ENCODE results near the gene CCDC12.

The CCDC12 gene

DNA sequence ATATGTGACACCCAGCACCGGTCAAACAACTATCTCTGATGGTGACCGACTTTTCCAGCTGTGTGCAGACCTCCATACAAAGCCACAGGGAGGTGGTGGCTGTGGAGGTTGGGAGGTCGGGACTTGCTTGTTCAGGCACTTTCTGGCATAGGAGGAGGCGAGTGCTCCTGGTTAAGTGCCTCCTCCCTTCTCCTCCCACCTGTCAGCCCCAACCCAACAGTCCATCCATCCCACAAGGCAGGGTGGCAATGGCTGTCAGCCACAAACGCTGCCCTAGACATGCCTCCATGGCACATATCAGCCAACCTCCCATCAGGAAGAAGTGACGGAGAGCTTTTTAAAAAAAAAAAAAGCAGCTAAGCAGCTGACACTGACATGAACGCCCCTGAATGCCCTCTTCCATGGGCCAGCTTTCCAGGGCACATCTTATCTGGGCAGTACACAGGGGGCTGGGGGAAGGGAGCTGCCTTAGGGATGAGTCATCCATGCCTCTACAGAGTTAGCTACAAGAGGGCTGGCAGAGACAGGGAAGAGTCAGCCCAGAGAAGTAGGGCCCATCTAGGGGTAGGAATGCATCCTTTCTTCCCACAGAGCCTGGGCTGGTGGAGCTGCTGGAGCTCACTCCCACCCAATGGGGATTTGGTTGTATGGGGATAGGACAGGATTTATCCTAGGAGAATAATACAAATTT, 41.2 kb downstream of the CCDC12 start:
- no peak for FAIRE-seq

DNA sequence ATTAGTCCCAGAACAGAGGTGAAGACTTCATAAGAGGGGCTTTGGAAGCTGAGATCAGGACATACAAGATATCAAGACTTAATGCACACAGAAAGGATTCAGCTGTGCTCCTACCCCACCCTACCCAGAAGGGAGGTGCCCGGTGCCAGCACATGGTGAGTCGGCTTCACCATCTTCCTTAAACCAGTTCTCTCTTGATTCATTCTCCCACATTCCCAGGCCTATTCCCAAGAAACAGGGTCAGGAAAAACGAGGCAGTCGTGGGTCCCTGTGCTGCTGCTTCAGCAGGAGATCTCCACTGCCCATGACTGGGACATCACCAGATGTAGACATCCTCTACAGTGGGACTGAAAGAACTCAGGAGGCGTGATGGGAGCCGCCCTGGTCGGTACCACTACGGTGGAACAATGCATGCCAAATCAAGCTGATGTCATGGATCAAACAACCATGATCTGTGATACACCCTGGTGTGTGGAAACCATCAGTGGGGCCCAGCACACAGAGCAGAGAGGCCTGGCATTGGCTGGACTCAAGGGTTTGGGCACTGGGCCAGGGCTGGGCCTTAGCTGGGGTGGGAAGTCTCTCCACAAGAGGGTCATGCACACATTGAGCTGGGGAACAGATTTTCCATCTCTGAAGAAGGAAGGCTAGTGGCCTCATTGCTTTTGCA, 41.9 kb downstream of the CCDC12 start:
- FAIRE-seq, result no peak

DNA sequence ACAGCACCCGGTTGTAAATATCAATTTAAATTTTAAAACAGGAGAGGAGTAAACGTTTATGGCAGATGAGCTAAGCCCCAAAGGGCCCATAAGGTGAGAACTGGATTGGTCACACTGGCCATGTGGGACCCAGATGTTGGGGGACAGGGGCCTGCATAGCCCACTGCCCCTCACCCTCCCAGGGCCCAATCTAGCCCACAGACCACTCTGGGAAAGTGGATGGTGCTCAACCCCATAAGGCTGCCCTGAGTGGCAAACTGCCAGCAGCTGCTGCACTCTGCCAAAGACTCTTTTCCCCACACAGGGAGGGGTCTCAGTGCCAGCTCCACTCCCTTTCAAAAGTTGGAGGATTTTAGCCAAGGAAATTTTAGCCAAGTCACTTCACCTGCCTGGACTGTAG, 42.5 kb downstream of the CCDC12 start:
- FAIRE-seq, result no peak

DNA sequence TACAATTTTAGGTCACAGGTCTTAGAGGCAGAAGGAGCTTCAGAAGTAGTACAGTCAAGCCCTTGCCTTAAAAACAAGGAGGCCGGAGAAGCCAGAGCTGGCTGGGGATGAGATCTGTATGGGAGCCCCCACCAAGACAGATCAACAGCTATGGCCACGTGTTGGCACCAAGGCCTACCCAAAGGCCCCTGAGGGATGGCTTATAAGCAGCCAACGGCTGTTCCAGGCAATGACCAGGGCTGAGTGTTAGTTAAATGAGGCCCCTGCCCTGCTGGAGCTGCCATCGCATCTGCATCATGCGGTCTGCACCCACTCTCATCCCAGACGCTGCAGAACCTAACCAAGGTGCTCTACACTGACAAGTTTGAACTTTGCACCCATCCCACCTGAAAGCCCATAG, 43.3 kb downstream of the CCDC12 start:
- no peak for FAIRE-seq

DNA sequence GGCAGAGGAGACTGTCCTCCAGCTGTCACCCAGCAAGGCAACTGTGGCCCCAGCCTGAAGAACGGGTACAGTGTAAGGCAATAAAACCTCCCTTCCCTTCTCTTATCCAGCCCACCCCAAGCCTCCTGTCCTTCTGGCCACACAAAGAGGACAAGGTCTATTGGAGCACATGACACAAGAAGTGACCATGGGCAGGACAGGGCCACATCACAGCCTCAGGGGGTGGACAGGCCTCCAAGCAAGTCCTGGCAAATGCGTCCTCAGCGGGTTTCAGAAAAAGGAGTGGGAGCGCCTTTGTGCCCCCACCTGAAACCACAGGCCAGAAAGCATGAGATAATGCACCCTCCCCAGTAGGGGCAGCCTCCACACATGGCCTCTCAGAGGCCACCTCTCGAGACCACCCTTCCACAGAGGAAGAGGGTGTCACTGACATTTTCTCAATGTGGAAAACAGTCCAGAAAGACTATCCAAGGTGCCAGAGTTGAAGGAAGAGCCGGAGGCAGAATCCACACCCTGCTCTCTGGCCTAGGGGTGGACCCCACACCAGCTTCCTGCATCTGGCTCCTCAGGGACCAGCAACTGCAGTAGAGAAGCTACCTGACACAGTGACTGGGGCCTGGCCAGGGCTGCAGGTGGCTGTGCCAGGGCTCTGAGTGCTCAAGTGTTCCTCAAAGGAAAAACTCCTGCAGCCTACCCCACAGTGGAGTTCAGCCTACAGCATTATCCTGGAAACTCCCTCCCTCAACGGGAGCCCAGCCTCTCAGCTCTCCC, 43.9 kb downstream of the CCDC12 start:
- FAIRE-seq, result no peak

DNA sequence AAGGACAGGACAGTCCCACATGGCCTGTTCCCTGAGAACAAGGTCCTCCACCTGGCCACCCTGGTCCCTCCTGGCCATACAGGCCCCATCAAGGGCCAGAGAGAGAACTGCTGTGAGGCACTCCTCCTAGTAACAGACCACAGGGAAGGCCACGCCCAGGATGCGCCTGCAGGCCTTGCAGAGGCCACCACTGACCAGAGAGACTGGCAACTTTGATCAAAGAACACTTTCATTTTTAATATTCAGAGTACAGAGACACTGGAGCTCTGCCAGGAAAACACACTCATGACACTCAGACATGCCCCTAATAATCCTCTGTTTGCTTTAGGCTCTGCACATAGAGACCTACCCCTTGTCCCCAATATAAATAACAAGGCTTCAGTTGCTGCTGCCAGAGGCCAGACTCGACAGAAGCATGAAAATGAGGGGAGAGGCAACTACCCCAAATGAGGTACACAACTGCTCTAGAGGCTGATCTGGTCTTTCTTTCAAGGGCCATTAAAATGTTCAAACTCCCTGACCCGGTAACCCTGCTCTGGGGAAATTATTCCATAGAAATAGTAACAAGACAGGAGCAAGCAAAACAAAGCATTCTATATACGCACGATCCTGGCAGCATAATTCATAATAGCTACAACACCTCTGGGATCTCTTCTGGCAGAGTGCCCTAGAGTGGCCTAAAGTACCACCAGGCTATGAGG, 44.8 kb downstream of the CCDC12 start:
- FAIRE-seq, result no peak

DNA sequence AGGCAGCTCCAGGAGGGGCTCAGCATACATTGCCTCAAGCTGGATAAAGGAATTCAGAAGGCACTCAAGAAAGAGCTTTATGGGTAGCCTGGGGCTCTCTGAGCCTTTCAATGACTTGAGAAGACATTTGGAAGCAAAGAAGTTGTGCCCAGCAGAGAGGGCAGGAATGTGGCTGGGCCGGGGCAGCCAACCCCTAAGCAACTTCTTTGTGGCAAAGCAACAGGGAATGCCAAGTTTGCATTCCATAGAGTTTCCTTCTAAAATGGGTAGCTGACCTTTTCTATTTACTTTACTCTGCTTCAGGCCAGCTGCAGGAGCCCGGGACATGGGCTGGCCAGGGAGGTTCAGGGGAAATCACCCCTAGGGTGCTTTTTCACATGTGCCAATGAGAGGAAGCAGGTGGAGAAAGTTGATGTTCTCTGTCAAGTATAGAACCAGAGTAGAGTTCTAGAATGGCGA, 45.6 kb downstream of the CCDC12 start:
- FAIRE-seq, result no peak

DNA sequence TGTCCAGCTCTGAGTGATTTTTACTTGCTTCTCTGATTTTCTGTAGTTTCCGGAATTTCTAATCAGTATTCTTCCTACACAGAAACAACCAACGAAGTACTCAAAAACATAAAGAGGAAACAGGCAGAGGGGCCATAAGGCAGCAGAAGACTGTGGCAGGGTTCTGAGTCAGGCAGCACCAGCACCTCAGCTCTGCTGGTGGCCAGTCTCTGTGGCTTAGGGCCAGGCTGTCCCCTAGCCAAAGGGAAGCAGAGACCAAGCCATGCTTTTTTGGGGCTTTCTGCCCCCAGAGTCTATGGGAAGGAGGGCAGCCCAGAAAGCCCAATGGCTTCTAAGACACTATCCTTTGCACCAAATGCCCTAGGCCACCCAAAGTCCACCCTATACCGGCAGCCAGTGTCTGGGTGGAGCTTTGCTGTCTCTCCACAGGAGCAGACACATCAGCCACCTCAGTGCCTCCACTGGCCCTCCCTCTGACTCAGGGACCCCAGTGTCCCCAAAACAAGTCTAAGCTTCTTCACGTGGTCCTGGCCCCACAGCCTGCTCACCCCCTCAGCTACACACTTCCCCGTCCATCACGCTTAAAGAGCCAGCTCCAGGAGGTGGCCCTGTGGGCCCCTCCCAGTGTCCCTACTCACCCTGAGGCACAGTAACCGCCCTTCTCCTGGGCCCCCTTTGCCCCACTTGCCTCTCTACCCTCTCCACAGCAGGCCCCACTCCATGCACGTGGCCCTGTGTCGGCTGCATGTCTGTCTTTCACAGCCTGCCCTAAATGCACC, 46.2 kb downstream of the CCDC12 start:
- FAIRE-seq, result no peak

DNA sequence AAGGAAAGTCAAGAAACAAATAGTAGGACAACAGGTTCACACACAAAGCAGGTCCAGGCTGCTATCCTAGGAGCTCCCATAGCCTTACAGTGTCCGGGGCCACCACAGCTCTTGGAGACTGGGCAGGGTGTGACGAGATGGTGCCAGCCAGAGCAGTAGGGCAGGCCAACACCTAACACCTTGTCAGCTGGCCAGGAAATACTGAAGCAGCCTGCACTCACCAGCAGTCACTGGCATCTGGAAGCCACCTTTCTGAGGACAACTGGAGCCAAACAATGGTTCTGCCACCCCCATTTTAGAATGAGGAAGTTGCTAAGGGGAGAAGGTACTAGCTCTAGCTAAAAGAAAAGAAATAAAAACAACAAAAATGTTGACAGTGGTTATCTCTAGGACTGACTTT, 47.2 kb downstream of the CCDC12 start:
- no peak for FAIRE-seq

DNA sequence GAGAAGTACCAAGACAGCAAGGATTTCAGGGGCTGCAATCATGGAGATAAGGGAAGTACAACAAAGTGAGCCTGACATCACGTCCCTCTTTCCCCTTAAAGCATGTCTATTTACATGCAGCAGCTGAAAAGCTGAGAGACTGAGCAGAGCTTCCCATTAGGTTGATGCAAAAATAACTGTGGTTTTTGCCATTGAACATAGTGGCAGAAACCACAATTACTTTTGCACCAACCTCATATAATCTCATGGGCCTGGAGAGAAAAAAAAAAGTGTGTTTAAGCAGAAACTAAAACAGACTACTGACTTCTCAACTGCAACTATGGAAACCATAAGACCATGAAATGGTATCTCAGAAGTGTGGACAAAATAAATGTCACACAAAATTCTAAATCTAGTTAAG, 48.3 kb downstream of the CCDC12 start:
- FAIRE-seq, result no peak

DNA sequence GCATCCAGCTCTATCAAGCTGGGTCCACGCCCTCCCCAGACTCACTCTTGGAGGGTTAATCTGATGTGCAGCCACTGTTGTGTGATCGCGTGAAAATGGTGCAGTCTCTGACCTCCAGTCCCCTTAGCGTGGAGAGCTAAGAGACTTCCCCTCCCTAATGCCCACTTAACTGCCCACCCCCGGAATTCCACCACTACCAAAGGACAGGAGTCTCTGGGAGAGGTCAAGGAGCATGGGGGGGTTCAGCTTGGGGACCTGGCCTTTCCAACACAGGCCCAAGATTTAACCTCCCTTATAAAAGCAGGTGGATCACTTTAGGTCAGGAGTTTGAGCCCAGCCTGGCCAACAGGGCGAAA, 48.8 kb downstream of the CCDC12 start:
- no peak for FAIRE-seq

DNA sequence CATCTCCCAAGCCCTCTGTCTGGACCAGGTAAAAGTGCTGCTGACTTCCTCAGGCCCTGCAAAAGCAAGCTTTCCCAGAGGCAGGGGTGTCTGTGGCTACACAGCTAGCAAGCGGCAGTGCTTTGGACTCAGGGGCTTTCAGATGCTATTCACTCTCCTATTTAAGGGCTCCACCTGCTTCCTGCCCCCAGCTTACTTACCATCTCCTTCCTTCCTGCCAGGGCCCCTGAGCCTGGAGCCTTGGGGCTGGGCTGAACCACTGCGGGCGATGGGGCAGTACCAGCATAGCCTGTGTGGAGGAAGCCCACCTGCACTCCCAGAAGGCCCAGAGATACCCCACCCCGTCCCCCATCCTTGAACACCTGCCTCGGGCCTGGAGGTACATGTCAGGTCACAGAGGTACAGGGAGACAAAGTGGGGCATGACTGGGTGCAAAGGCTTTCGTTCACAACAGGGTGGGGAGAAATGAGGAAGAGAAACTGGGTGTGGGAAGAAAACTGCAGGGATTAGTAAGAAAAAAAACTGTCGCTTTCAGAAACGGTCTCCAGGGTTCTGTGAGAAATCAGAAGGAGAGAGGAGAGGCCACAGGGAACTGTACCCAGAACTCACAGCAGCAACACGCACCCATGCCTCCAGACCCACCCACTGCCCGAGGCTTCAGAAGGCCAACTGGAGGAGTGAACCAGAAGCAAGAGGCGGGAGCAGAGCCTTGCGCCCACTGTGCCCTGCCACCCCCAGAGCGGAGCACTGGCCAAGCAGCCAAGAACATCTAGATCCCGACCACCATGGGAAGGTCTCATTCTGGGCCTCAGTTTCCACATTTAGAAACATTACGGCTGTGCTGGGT, 49.5 kb downstream of the CCDC12 start:
- no peak for FAIRE-seq

DNA sequence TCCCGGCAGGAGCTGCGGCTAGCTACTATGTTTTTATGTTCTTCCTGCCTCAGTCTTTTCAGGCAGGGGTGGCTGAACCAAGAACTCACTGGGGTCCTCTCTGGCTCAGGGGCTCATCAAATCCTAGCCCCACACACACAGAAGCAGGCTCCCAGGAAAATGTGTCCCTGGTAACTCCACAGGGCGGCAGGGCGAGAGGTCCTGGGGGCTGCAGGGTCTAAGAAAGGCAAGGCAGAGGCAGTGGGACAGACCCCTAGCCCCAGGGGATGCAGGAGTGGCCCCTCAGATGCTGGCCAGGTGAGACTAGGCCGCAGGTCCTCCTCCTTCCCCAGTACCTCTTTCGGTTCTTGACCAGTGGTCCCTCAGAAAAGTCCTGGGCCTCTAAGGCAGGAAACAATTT, 50.1 kb downstream of the CCDC12 start:
- no peak for FAIRE-seq

DNA sequence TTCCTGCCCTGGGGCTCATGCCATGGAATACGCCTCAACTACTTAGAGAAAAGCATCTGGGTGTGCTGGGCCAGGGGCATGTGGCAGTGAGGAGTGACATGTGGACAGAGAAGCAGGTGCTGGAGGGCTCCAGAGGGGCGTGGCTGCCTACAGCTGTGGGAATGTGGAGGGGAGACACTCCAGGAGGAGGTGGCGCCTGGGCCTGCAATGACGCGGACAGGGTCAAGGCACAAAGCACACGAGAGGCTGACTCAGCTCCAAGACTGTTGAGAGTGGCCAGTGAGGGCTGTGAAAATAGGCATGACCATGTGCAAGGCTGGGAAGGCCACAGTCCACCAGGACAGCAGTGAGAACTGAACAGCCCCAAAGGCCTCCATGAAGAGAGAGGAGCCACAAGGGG, 50.5 kb downstream of the CCDC12 start:
- no peak for FAIRE-seq

DNA sequence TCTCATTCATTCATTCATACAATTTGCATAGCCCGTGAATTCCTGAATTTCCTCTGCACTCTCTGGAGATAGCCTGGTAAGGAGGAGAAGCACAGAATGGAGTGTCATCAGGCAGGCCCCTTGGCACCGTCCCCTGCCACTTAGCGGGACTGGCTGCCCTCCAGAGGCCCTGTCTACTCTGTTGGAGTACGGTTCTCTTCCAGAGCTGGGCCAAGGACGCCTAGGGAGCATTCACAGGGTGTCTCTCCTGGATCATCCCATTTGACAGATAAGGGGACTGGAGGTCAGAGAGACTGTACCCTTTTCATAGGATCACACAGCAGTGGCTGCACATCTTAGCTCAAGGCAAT, 51.0 kb downstream of the CCDC12 start:
- FAIRE-seq, result no peak

DNA sequence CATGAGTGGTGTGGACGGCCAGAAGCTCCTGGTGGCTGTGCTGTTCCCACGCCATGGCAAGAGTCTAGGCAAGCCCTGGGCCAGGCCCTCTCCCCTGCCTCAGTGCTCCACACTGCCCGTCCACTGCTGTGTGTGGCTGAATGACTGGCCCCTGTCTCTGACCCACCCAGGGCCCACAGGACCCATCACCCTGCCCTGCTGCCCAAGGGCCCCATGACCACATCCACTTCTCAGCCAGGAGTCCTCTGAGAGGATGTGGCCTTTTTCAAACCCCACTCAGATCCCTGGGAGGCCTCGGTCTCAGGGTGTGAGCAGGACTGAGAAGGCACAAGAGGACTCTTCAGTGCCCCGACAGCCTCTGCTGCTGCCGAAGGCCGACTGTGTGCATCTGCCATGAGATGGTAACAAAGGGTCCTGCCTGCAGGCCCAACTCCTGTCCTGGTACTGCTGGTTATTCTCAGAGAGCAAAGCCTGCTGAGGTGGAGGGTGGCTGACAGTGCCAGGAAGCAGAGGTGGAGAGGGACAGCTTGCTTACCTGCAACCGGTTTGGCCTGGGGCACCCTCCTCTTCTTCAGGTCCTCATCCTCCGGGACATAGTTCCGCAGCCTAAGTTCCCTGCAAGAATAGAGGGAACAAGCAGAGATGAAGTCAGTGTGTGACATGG, 51.5 kb downstream of the CCDC12 start:
- FAIRE-seq, result no peak

DNA sequence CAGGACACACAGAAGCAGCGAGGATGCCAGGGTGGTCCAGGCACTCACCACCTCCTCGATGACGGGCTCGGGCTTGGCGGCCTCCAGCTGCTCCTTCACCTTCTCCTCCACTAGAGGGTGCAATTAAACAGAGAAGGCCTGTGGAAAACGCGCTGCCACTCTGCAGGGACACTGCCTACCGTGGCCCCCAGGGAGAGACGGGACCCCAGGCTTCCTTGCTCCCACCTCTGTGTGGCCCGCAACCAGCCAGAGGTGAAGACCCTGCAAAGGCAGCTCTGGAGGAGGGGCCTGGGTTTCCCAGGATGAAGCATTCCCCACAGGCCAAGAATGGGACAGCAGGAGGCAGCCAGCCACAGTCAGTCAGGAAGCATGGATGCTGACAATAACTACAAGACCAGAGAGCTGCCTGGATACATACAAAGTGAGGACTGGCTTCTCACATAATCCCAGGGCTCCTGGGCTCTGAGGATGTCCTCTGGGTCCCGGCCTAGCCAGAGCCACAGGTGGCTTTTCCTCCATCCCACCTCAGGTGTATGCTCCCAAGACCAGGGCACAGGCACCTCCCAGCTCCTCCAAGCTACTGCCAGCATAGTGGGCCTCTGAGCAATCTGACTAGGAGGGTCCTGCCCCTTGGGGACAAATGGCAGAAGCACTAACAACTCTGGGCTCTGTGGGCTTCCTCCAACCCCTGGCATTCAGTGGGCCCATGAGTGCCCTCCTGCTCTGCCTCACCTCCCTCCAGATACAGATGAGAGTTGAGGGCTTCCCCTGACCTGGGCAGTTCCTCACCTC, 52.8 kb downstream of the CCDC12 start:
- FAIRE-seq, result no peak

DNA sequence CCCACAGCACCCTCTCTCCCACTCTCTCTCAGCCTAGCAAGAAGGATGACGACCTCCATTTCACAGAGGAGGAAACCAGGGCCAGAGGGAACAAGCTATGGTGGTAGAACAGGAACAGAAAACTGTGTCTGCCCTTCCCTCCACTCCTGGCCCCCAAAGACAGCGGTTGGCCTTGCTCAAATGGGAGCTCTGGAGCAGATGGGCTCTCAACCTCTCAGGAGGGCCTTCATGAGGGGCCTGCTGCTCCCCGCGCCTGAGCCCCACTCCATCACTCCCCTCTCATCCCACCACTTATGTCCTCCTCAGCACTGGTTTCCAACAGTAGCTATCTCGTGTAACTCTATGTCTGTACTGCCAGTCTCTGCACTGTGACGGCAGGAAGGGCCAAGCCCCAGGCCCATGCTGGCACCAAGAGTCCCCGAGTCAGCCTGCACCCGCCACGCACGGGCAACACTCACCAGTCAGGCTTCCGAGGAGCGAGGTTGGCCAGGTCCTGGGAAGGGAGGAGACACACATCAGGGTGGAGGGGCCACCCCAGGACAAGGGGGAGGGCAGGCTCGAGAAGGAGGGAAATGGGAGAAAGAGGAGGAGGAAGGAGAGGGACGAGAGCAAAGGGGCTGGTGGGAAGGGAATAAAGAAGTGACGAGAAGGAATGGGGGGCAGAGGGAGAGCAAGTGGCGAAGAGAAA, 53.5 kb downstream of the CCDC12 start:
- no peak for FAIRE-seq

DNA sequence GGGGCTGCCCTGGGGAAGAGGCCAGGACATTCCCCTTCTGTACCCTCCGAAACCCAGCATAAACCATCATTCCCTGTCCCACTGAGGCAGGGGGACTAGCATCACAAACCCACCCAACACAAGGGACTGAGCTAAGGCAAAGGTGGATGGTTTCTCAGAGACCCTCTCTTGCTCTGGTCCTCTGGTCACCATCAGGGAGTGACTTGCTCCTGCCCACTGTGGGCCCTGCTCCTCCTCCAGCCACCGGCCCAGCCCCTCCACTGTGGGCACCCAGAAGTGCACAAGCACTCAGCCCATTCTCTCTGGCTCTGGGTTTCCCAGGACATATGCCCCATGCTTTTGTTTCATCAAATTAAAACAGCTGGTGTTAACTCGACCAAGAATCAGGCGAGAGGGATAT, 54.1 kb downstream of the CCDC12 start:
- no peak for FAIRE-seq

DNA sequence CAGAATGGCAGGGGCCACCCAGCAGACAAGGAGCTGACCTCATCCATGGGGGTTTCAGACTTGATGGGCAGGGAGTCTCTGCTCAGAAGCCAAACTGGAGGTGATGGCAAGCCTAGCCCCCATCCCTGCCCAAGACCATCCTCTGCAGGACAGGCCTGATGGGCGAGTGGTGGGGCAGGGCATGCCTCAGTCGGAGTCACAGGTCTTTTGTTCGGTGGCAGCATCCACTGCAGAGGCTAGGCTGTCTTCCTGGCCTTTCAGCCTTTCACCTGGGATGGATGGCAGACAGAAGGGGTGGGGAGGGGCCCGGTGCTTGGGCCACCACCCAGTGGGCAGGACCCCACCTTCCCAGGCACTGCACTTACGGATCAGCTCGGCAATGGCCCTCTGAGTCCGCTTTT, 54.7 kb downstream of the CCDC12 start:
- FAIRE-seq, result no peak

Measured in colon (tissue), 2 donors.